Loucy (cell line): ENCODE measurements around the gene EML5.

Experiments used
- CTCF ChIP-seq: fragments of 200-600 bp; sonication (generic); conservative IDR thresholded peaks from 2 replicates; pipeline ENCODE4 v1.5.1; 2014; ENCODE audit warnings: mild to moderate bottlenecking, antibody characterized with exemption, low read length
- EZH2phosphoT487 ChIP-seq: fragments of 200-600 bp; IDR thresholded peaks from 2 replicates; pipeline ENCODE4 v1.6.1; 2018; ENCODE audit warnings: antibody characterized with exemption, mild to moderate bottlenecking, moderate library complexity, borderline replicate concordance

DNA sequence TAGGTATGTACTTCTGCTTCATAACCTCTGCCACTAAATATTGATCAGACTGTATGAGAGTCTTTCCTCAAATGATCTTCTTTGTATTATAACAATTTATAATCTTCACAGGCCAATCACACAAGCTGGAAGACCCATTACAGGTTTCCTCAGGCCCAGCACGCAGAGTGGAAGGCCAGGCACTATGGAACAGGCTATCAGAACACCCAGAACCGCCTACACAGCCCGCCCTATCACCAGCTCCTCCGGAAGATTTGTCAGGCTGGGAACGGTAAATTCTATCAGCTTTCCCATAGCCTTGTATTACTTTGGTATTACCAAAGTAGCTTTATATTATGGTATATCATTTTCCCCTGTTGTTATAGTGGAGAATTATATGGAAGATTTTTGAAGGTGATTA lies 48.2 kb upstream of the EML5 start:
- no peak for TF ChIP-seq CTCF
- TF ChIP-seq EZH2phosphoT487: no peak
